NB4 (cell line): ENCODE results near the gene SEBOX.

Experiments
- DNase-seq: peaks from one replicate; pipeline ENCODE4 v3.0.0; 2010; ENCODE audit warnings: low read depth
- H3K4me3 ChIP-seq: one replicate; pipeline ENCODE4 v1.5.1; 2011; ENCODE audit warnings: mild to moderate bottlenecking, low read depth, low read length, moderate library complexity
- MYC ChIP-seq: IDR thresholded peaks from 2 replicates; pipeline ENCODE4 v1.6.1; 2011; ENCODE audit warnings: low read depth, low read length
- POLR2A ChIP-seq: IDR thresholded peaks from 2 replicates; pipeline ENCODE4 v1.6.1; 2011; ENCODE audit warnings: mild to moderate bottlenecking; ENCODE audit not compliant: insufficient read length; ENCODE audit errors: extremely low read depth
- TF ChIP-seq, protein P1 (sequence below): IDR thresholded peaks from 2 replicates; pipeline ENCODE4 v1.6.1; 2011; ENCODE audit warnings: low read depth, low read length
- TF ChIP-seq, protein P2 (sequence below): IDR thresholded peaks from one replicate; pipeline ENCODE4 v1.5.1; 2012; ENCODE audit warnings: low read depth, low read length

Gene SEBOX

DNA sequence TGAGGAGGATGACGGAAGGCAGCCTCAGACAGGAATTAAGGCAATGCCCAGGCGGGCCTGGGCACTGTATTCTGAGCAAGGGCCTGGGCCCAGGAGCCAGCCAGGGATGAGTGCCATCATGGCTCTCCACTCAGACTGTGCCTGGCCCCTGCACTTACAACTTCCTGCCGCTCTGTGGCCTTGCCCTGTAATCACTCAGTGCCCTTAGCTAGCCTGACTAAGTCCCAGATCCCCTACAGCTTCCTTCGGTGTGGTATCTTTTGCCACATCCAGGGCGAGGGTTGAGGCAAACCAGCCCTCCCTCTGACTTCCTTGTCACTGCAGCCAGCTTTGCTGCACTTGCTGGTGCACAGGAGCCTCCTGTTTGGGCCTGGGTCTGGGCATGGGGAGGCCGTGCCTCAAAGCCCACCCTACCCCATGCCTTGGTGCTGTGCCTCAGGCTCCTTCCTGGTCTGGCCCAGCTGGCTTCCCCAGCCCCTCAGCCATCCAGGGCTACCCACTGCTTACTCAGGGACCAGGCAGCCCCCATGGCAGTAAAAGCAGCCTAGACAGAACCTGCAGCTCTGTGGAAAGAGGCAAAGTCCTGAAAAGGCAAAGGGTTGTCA, 31.7 kb upstream of the SEBOX start:
- TF ChIP-seq, protein P1, sequence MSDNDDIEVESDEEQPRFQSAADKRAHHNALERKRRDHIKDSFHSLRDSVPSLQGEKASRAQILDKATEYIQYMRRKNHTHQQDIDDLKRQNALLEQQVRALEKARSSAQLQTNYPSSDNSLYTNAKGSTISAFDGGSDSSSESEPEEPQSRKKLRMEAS = no peak
- TF ChIP-seq POLR2A (no peak), MYC (no peak)
- TF ChIP-seq, protein P2, sequence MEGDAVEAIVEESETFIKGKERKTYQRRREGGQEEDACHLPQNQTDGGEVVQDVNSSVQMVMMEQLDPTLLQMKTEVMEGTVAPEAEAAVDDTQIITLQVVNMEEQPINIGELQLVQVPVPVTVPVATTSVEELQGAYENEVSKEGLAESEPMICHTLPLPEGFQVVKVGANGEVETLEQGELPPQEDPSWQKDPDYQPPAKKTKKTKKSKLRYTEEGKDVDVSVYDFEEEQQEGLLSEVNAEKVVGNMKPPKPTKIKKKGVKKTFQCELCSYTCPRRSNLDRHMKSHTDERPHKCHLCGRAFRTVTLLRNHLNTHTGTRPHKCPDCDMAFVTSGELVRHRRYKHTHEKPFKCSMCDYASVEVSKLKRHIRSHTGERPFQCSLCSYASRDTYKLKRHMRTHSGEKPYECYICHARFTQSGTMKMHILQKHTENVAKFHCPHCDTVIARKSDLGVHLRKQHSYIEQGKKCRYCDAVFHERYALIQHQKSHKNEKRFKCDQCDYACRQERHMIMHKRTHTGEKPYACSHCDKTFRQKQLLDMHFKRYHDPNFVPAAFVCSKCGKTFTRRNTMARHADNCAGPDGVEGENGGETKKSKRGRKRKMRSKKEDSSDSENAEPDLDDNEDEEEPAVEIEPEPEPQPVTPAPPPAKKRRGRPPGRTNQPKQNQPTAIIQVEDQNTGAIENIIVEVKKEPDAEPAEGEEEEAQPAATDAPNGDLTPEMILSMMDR = no peak
- H3K4me3 ChIP-seq = no peak overlapping the region
- DNase-seq = peak; percentile 19

DNA sequence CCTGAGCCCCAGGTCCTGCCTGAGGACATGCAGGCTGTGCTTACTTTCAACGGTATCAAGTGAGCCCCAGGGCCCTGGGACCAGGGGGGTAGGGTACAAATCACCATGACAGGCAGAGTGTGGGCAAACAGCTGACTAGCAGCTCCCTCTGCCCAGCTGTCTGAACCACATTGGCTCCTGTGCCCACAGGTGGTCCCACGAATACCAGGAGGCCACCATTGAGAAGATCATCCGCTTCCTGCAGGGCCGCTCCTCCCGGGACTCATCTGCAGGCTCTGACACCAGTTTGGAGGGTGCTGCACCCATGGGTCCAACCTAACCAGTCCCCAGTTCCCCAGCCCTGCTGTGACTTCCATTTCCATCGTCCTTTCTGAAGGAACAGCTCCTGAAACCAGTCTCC, 31.0 kb upstream of the SEBOX start:
- DNase-seq = no peak
- H3K4me3 ChIP-seq = no peak overlapping the region
- no peak for TF ChIP-seq POLR2A
- TF ChIP-seq MYC = no peak
- TF ChIP-seq, protein P2 = no peak
- TF ChIP-seq, protein P1 = no peak

DNA sequence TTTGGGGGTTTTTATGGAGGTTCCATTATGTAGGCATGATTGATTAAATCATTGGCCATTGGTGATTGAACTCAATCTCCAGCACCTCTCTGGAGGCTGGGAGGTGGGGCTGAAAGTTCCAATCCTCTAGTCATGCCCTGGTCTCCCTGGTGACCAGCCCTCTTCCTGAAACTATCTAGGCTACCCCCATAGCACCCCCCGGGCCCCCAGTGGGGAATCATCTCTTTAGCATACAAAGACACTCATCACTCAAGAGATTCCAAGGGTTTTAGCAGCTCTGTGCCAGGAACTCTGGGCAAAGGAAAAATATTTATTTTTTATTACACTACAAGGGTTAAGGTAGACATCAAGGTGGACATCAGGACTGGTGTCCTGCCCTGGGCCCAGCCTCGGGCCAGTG, 30.4 kb upstream of the SEBOX start:
- no peak overlapping the region for H3K4me3 ChIP-seq
- no peak for DNase-seq

DNA sequence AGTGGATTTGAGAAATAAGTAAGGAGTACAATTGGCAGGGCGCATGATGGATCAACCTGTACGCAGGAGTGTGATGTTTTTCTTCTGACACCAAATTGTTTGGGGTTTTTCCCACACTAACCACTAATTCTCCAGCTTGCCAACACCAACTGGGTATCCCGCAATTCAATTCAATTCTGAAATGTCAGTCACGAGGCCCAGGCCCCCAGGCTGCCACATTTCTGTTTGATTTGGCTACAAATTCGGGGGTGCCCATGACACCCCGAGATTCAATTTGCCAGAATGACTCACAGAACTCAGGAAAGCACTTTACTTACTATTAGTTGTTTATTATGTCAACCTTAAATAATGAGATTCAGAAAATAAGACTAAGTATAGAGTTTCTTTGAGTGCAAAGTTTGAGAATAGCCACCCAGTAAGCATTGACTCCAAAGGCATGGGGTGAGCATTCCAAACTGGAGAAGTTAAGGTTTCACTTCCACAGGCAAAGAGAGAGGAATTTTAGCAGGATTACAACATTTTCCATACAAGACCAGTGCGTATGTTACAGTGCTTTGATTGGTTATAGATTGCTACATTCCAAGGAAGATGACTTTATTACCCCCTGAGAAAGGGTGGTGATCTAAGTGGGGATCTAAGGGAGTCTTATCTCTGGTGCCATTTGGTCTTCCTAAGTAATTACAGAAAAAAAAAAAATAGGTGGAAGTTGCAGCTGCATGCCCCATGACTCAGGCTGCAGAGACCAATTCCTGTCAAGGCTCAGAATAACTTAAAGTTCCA, 29.5 kb upstream of the SEBOX start:
- no peak for DNase-seq
- TF ChIP-seq MYC (no peak), POLR2A (no peak)
- TF ChIP-seq, protein P1 = no peak
- TF ChIP-seq, protein P2 = no peak
- no peak overlapping the region for H3K4me3 ChIP-seq

More for the DNA sequence above, 30.4 kb upstream of the SEBOX start:
- TF ChIP-seq, protein P1 = no peak
- TF ChIP-seq MYC (no peak), POLR2A (no peak)
- TF ChIP-seq, protein P2 = no peak

DNA sequence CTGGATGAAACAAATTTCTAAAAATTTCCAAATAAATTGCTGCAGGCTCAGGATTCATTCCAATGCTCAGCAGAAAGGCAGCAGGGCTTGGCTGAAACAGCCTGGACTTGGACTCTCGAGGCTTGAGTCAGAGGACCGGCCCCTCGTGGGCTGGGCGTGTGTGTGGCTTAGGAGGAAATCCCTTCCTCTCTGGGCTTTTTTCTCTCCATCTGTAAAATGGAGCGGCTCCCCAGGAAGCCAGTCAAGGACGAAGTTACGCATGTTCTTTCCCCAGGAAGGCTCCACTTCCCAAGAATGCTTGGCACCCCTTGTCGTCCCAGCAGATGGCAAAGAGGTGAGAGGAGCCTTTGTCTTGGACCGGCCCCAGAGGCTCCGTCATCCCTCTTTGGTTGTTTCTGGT, 27.5 kb upstream of the SEBOX start:
- H3K4me3 ChIP-seq = no peak overlapping the region
- DNase-seq = no peak
- TF ChIP-seq POLR2A (no peak), MYC (no peak)
- TF ChIP-seq, protein P1 = no peak
- TF ChIP-seq, protein P2 = no peak
